GM23338 (cell line): ENCODE measurements around the gene PIGV. TPM values are rescaled to one million over a fixed set of nuclear protein-coding genes. Genes with fewer than 3 reads are reported as not detected.

Source experiments
- ATAC-seq: fragments of 200-7000 bp; cut with Tn5 transposase; 3 replicates; pipeline ENCODE4 v1.9.1; 2020
- DNase-seq: peaks from one replicate; pipeline ENCODE4 v3.0.0-alpha.2; 2015; ENCODE audit warnings: low spot score
- H2AFZ ChIP-seq: fragments of 200-600 bp; sonication (generic); 2 replicates; pipeline ENCODE4 v1.8.0; 2016; ENCODE audit warnings: antibody characterized with exemption, mild to moderate bottlenecking, moderate library complexity
- H3F3A ChIP-seq: fragments of 200-600 bp; sonication (generic); replicated peaks from 2 replicates; pipeline ENCODE4 v1.8.0; 2017; ENCODE audit warnings: antibody characterized with exemption, mixed run types, low read depth
- H3K27ac ChIP-seq: fragments of 200-600 bp; sonication (generic); 2 replicates; pipeline ENCODE4 v1.6.1; 2016; ENCODE audit warnings: low read depth
- H3K27me3 ChIP-seq: fragments of 200-600 bp; sonication (generic); 2 replicates; pipeline ENCODE4 v1.8.0; 2016; ENCODE audit warnings: mild to moderate bottlenecking, mixed run types, moderate library complexity; ENCODE audit not compliant: insufficient read depth
- H3K36me3 ChIP-seq: fragments of 200-600 bp; sonication (generic); 2 replicates; pipeline ENCODE4 v1.8.0; 2016; ENCODE audit warnings: mild to moderate bottlenecking; ENCODE audit not compliant: insufficient read depth
- H3K4me1 ChIP-seq: fragments of 200-600 bp; sonication (generic); 2 replicates; pipeline ENCODE4 v1.8.0; 2016; ENCODE audit warnings: mild to moderate bottlenecking, moderate library complexity; ENCODE audit not compliant: insufficient read depth
- H3K4me2 ChIP-seq: fragments of 200-600 bp; sonication (generic); 2 replicates; pipeline ENCODE4 v1.7.1; 2017; ENCODE audit warnings: mixed run types
- H3K4me3 ChIP-seq: fragments of 200-600 bp; sonication (generic); 2 replicates; pipeline ENCODE4 v1.6.1; 2016; ENCODE audit warnings: mixed run types
- H3K79me2 ChIP-seq: fragments of 200-600 bp; sonication (generic); replicated peaks from 2 replicates; pipeline ENCODE4 v1.8.0; 2017; ENCODE audit warnings: mild to moderate bottlenecking; ENCODE audit not compliant: insufficient read depth
- H3K9me2 ChIP-seq: fragments of 200-600 bp; sonication (generic); 2 replicates; pipeline ENCODE4 v1.8.0; 2017; ENCODE audit not compliant: insufficient read depth
- H4K20me1 ChIP-seq: fragments of 200-600 bp; sonication (generic); replicated peaks from 2 replicates; pipeline ENCODE4 v1.8.0; 2017; ENCODE audit warnings: mild to moderate bottlenecking; ENCODE audit not compliant: insufficient read depth
- H3K27ac Mint-ChIP-seq: 2 replicates; pipeline ENCODE4 v1.8.0; 2020; ENCODE audit warnings: inconsistent platforms, mild to moderate bottlenecking, moderate library complexity, mixed read lengths
- H3K27me3 Mint-ChIP-seq: 3 replicates; pipeline ENCODE4 v1.8.0; 2022; ENCODE audit warnings: low read depth, mild to moderate bottlenecking, moderate library complexity, mixed read lengths, inconsistent platforms; ENCODE audit not compliant: insufficient read depth, poor library complexity
- H3K36me3 Mint-ChIP-seq: 3 replicates; pipeline ENCODE4 v1.8.0; 2021; ENCODE audit warnings: low read depth, mild to moderate bottlenecking, inconsistent platforms, moderate library complexity, mixed read lengths
- H3K4me1 Mint-ChIP-seq: 3 replicates; pipeline ENCODE4 v1.8.0; 2020; ENCODE audit warnings: mild to moderate bottlenecking, inconsistent platforms, mixed read lengths
- H3K4me3 Mint-ChIP-seq: 3 replicates; pipeline ENCODE4 v1.8.0; 2021; ENCODE audit warnings: moderate library complexity, mild to moderate bottlenecking, inconsistent platforms, mixed read lengths
- H3K9me3 Mint-ChIP-seq: 3 replicates; pipeline ENCODE4 v1.8.0; 2020; ENCODE audit warnings: moderate library complexity, mild to moderate bottlenecking, inconsistent platforms, mixed read lengths
- CREB1 ChIP-seq: fragments of 250-450 bp; sonication (Bioruptor Pico); IDR thresholded peaks from 2 replicates; pipeline ENCODE4 v1.5.0; 2020; ENCODE audit warnings: low read depth, mild to moderate bottlenecking, moderate library complexity
- EZH2 ChIP-seq: fragments of 200-600 bp; sonication (generic); IDR thresholded peaks from one replicate; pipeline ENCODE4 v1.8.0; 2017; ENCODE audit warnings: antibody characterized with exemption, mild to moderate bottlenecking, low read depth; ENCODE audit not compliant: unreplicated experiment
- EZH2phosphoT487 ChIP-seq: fragments of 200-600 bp; sonication (generic); IDR thresholded peaks from one replicate; pipeline ENCODE4 v1.8.1; 2018; ENCODE audit warnings: antibody characterized with exemption; ENCODE audit not compliant: unreplicated experiment
- JUNB ChIP-seq: IDR thresholded peaks from one replicate; pipeline ENCODE4 v1.6.1; 2016; ENCODE audit warnings: antibody characterized with exemption; ENCODE audit not compliant: unreplicated experiment
- POLR2AphosphoS5 ChIP-seq: IDR thresholded peaks from 2 replicates; pipeline ENCODE4 v1.6.1; 2016; ENCODE audit warnings: antibody characterized with exemption, low read depth
- STAT1 ChIP-seq: IDR thresholded peaks from one replicate; pipeline ENCODE4 v1.6.1; 2016; ENCODE audit warnings: antibody characterized with exemption; ENCODE audit not compliant: unreplicated experiment
- ZNF114 ChIP-seq: fragments of 250-450 bp; sonication (Bioruptor Pico); IDR thresholded peaks from 2 replicates; pipeline ENCODE4 v1.5.0; 2020; ENCODE audit warnings: mild to moderate bottlenecking, moderate library complexity
- ZNF331 ChIP-seq: fragments of 250-450 bp; sonication (Bioruptor Pico); IDR thresholded peaks from 2 replicates; pipeline ENCODE4 v1.5.0; 2020; ENCODE audit warnings: low read depth, mild to moderate bottlenecking, moderate library complexity
- polyA plus RNA-seq: library from polyadenylated mRNA; unstranded; fragments of >200 nt; fragmentation: Nextera tagmentation; extraction: Ambion mirVana; gene quantifications from 2 replicates; pipeline ENCODE4 v1.2.1, GENCODE V29; 2016
- total RNA-seq: library from RNA; depleted of rRNA; stranded (reverse); fragments of >200 nt; shearing (Covaris generic); gene quantifications from 2 replicates; pipeline ENCODE4 v1.2.3, GENCODE V29; 2014
- TF ChIP-seq, protein P1 (sequence below), 2 experiments: fragments of 200-600 bp in 1 of 2; sonication (generic) in 1 of 2; conservative IDR thresholded peaks; 2 replicates each; pipeline versions ENCODE4 v1.5.1 to v1.6.1; 2016 to 2017; ENCODE audit warnings: antibody characterized with exemption in 2 of 2, low read depth in 2 of 2, mild to moderate bottlenecking in 2 of 2, moderate library complexity in 1 of 2
- TF ChIP-seq, protein P2 (sequence below): IDR thresholded peaks from 2 replicates; pipeline ENCODE4 v1.6.1; 2016; ENCODE audit warnings: antibody characterized with exemption
- TF ChIP-seq, protein P3 (sequence below): IDR thresholded peaks from one replicate; pipeline ENCODE4 v1.6.1; 2018; ENCODE audit warnings: antibody characterized with exemption; ENCODE audit not compliant: unreplicated experiment

PIGV gene
- total and polyA plus RNA-seq, 2 experiments from 2014 or later: 4.5 to 12.6 TPM

DNA sequence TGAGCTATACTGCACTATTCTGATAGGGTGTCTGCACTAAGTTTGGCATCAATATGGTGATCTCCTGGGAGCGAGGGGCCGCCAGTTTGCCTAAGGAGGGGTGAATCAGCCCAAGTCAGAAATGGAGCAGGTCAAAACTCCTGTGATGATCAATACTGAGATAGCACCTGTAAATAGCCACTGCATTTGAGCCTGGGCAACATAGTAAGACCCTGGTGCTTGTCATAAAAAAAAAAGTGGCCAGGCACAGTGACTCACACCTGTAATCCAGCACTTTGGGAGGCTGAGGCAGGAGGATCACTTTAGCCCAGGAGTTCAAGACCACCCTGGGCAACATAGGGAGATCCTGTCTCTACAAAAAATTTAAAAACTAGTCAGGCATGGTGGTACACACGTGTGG is 27.1 kb downstream of the PIGV start:
- ATAC-seq: no peak
- no peaks in the 10 kb centered on the region for H3F3A ChIP-seq
- peaks cover 21% of the 10 kb centered on the region for H3K9me3 Mint-ChIP-seq

DNA sequence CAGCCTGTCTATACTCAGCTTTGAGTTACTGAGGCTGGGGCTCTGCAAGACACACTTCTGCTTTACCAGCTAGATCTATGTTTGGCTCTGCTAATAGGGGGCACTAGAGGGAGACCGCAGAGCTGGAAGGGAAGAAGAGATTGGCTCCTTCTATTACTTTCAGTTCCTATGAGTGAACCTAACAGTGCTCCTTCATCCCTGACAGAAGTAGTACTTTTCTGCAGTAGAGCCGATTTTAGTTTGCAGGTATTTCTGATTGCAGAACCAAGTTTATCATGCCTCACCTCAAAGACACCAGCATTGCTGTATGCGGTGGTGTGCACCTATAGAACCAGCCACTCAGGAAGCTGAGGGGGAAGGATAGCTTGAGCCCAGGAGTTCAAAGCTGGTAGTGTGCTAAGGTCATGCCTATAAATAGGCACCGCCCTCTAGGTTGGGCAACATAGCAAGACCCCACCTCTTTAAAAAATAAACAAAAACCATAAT is 33.1 kb downstream of the PIGV start:
- Histone ChIP-seq H4K20me1 (no peaks in the 10 kb centered on the region), H3K4me2 (no peak overlapping the region), H3K27me3 (no peaks in the 10 kb centered on the region), H3K9me2 (no peaks in the 10 kb centered on the region), H2AFZ (no peak overlapping the region), H3F3A (peaks cover 3% of the 10 kb centered on the region; the same call in 1 of the 2 replicates), H3K4me3 (no peak overlapping the region), H3K36me3 (no peaks in the 10 kb centered on the region), H3K27ac (no peak overlapping the region), H3K4me1 (peaks cover 11% of the 10 kb centered on the region; the same call in 1 of the 2 replicates), H3K79me2 (no peaks in the 10 kb centered on the region)
- DNase-seq (peak; percentile 27), ATAC-seq (peak; percentile 64)
- TF ChIP-seq, protein P1, sequence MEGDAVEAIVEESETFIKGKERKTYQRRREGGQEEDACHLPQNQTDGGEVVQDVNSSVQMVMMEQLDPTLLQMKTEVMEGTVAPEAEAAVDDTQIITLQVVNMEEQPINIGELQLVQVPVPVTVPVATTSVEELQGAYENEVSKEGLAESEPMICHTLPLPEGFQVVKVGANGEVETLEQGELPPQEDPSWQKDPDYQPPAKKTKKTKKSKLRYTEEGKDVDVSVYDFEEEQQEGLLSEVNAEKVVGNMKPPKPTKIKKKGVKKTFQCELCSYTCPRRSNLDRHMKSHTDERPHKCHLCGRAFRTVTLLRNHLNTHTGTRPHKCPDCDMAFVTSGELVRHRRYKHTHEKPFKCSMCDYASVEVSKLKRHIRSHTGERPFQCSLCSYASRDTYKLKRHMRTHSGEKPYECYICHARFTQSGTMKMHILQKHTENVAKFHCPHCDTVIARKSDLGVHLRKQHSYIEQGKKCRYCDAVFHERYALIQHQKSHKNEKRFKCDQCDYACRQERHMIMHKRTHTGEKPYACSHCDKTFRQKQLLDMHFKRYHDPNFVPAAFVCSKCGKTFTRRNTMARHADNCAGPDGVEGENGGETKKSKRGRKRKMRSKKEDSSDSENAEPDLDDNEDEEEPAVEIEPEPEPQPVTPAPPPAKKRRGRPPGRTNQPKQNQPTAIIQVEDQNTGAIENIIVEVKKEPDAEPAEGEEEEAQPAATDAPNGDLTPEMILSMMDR (conservative IDR thresholded peaks at IDR 0.05; ENCODE audit: low read depth in 2 of 2): peak; percentile 24 to 46; a peak in 3 of 4 replicates
- TF ChIP-seq CREB1: no peak
- peaks cover 8% of the 10 kb centered on the region; the same call in 2 of the 3 replicates for H3K4me1 Mint-ChIP-seq
- H3K4me3 Mint-ChIP-seq: no peak overlapping the region
- H3K27me3 Mint-ChIP-seq: peaks cover 8% of the 10 kb centered on the region
- H3K36me3 Mint-ChIP-seq: peaks cover 12% of the 10 kb centered on the region
- H3K9me3 Mint-ChIP-seq: peaks cover 22% of the 10 kb centered on the region
- no peak overlapping the region for H3K27ac Mint-ChIP-seq

More for the DNA sequence above, 27.1 kb downstream of the PIGV start:
- H3K79me2 ChIP-seq: no peaks in the 10 kb centered on the region
- no peak overlapping the region for H3K27ac ChIP-seq
- TF ChIP-seq ZNF114 (CRISPR knock-in tag): no peak
- TF ChIP-seq, protein P2, sequence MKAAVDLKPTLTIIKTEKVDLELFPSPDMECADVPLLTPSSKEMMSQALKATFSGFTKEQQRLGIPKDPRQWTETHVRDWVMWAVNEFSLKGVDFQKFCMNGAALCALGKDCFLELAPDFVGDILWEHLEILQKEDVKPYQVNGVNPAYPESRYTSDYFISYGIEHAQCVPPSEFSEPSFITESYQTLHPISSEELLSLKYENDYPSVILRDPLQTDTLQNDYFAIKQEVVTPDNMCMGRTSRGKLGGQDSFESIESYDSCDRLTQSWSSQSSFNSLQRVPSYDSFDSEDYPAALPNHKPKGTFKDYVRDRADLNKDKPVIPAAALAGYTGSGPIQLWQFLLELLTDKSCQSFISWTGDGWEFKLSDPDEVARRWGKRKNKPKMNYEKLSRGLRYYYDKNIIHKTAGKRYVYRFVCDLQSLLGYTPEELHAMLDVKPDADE: no peak
- no peak for TF ChIP-seq EZH2
- no peak for TF ChIP-seq ZNF331 (CRISPR knock-in tag)
- TF ChIP-seq POLR2AphosphoS5: no peak
- TF ChIP-seq, protein P3, sequence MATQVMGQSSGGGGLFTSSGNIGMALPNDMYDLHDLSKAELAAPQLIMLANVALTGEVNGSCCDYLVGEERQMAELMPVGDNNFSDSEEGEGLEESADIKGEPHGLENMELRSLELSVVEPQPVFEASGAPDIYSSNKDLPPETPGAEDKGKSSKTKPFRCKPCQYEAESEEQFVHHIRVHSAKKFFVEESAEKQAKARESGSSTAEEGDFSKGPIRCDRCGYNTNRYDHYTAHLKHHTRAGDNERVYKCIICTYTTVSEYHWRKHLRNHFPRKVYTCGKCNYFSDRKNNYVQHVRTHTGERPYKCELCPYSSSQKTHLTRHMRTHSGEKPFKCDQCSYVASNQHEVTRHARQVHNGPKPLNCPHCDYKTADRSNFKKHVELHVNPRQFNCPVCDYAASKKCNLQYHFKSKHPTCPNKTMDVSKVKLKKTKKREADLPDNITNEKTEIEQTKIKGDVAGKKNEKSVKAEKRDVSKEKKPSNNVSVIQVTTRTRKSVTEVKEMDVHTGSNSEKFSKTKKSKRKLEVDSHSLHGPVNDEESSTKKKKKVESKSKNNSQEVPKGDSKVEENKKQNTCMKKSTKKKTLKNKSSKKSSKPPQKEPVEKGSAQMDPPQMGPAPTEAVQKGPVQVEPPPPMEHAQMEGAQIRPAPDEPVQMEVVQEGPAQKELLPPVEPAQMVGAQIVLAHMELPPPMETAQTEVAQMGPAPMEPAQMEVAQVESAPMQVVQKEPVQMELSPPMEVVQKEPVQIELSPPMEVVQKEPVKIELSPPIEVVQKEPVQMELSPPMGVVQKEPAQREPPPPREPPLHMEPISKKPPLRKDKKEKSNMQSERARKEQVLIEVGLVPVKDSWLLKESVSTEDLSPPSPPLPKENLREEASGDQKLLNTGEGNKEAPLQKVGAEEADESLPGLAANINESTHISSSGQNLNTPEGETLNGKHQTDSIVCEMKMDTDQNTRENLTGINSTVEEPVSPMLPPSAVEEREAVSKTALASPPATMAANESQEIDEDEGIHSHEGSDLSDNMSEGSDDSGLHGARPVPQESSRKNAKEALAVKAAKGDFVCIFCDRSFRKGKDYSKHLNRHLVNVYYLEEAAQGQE: no peak
- TF ChIP-seq STAT1: no peak
- TF ChIP-seq EZH2phosphoT487: no peak
- TF ChIP-seq JUNB: no peak
- H2AFZ ChIP-seq: no peak overlapping the region
- H3K4me2 ChIP-seq: no peak overlapping the region
- Mint-ChIP-seq H3K4me1 (no peaks in the 10 kb centered on the region), H3K36me3 (peaks cover 10% of the 10 kb centered on the region), H3K4me3 (no peak overlapping the region), H3K27me3 (peaks cover 5% of the 10 kb centered on the region), H3K27ac (no peak overlapping the region)
- no peaks in the 10 kb centered on the region for H3K9me2 ChIP-seq
- no peak for DNase-seq
- no peaks in the 10 kb centered on the region for H3K4me1 ChIP-seq
- no peaks in the 10 kb centered on the region for H3K27me3 ChIP-seq
- no peaks in the 10 kb centered on the region for H3K36me3 ChIP-seq
- H3K4me3 ChIP-seq: no peak overlapping the region
- no peaks in the 10 kb centered on the region for H4K20me1 ChIP-seq
